ENCODE measurements around the gene PRRC1. TPM values are rescaled to one million over a fixed set of nuclear protein-coding genes. Genes with fewer than 3 reads are reported as not detected.
A peak's percentile ranks its signal among the peaks of the same experiment; 100 is the strongest.

PRRC1 gene
- polyA plus RNA-seq, 3 donors: 10.8 to 20.6 (median 17.9) TPM

- Histone ChIP-seq H3K27ac (ENCODE audit: low read depth in 1 of 2, low read length in 2 of 2) (no peak overlapping the region), H3K9ac (ENCODE audit: insufficient read depth, low read length, poor library complexity, severe bottlenecking) (no peak overlapping the region), H3K4me2 (replicated peaks; ENCODE audit: extremely low read depth, low read length, poor library complexity, severe bottlenecking) (no peak overlapping the region), H3K27me3 (ENCODE audit: control insufficient read depth in 2 of 2, insufficient read depth in 2 of 2, low read length in 2 of 2) (no peaks in the 10 kb centered on the region), H3K4me3 (replicated peaks in 1 of 3; ENCODE audit: low read depth in 2 of 3, low read length in 3 of 3) (no peak overlapping the region), H4K20me1 (ENCODE audit: insufficient read depth, low read length) (no peaks in the 10 kb centered on the region), H3K9me3 (replicated peaks in 1 of 2; ENCODE audit: control insufficient read depth in 1 of 2, insufficient read depth in 1 of 2, low read length in 2 of 2) (no peaks in the 10 kb centered on the region), H3K79me2 (ENCODE audit: insufficient read depth, low read length) (no peaks in the 10 kb centered on the region), H2AFZ (ENCODE audit: insufficient read depth, low read depth, low read length, poor library complexity, severe bottlenecking) (no peak overlapping the region), H3K36me3 (replicated peaks in 1 of 2; ENCODE audit: control insufficient read depth in 1 of 2, insufficient read depth in 2 of 2, low read length in 2 of 2) (peaks cover 65 to 81% of the 10 kb centered on the region in 2 donors), H3K4me1 (ENCODE audit: control insufficient read depth in 1 of 2, insufficient read depth in 2 of 2, low read length in 2 of 2) (no peaks in the 10 kb centered on the region)
- TF ChIP-seq CTCF (IDR thresholded peaks at IDR 0.05): no peak
- Mint-ChIP-seq H3K4me1 (no peaks in the 10 kb centered on the region), H3K27ac (peak overlapping the region in 1 of 7 donors; percentile 11), H3K36me3 (peaks cover 52 to 74% of the 10 kb centered on the region in 2 donors), H3K4me3 (no peak overlapping the region), H3K9me3 (peaks cover 0 to 4% (median 3%) of the 10 kb centered on the region in 7 donors), H3K27me3 (ENCODE audit: low read depth in 3 of 3) (no peaks in the 10 kb centered on the region)
- WGBS (ENCODE audit: insufficient coverage): no CpG with 5 or more reads among the region's 2 CpGs
- intact Hi-C loops (cut with micrococcal nuclease): no loop called here
- DNase-seq: no peak
These were observed 32.1 kb downstream of the PRRC1 start for GRCh38 chr5:127549551-127549950.

GRCh38 chr5:127550652-127551409 lies 33.4 kb downstream of the PRRC1 start:
- Mint-ChIP-seq H3K9me3 (no peaks in the 10 kb centered on the region), H3K27me3 (ENCODE audit: low read depth in 3 of 3) (no peaks in the 10 kb centered on the region), H3K36me3 (peaks cover 52 to 71% of the 10 kb centered on the region in 2 donors), H3K4me3 (no peak overlapping the region), H3K4me1 (no peaks in the 10 kb centered on the region), H3K27ac (no peak overlapping the region)
- no peak overlapping the region for H3K4me3 ChIP-seq (replicated peaks in 1 of 3; ENCODE audit: low read depth in 2 of 3, low read length in 3 of 3)
- H3K4me2 ChIP-seq (replicated peaks; ENCODE audit: extremely low read depth, low read length, poor library complexity, severe bottlenecking): no peak overlapping the region
- no peak overlapping the region for H3K9ac ChIP-seq (ENCODE audit: insufficient read depth, low read length, poor library complexity, severe bottlenecking)
- H3K27ac ChIP-seq (ENCODE audit: low read depth in 1 of 2, low read length in 2 of 2): no peak overlapping the region
- H3K79me2 ChIP-seq (ENCODE audit: insufficient read depth, low read length): no peaks in the 10 kb centered on the region
- no peaks in the 10 kb centered on the region for H3K27me3 ChIP-seq (ENCODE audit: control insufficient read depth in 2 of 2, insufficient read depth in 2 of 2, low read length in 2 of 2)
- no peaks in the 10 kb centered on the region for H3K4me1 ChIP-seq (ENCODE audit: control insufficient read depth in 1 of 2, insufficient read depth in 2 of 2, low read length in 2 of 2)
- no peaks in the 10 kb centered on the region for H3K9me3 ChIP-seq (replicated peaks in 1 of 2; ENCODE audit: control insufficient read depth in 1 of 2, insufficient read depth in 1 of 2, low read length in 2 of 2)
- H4K20me1 ChIP-seq (ENCODE audit: insufficient read depth, low read length): no peaks in the 10 kb centered on the region
- H3K36me3 ChIP-seq (replicated peaks in 1 of 2; ENCODE audit: control insufficient read depth in 1 of 2, insufficient read depth in 2 of 2, low read length in 2 of 2): peaks cover 67 to 91% of the 10 kb centered on the region in 2 donors
- no peak for TF ChIP-seq CTCF (IDR thresholded peaks at IDR 0.05)
- intact Hi-C loops (cut with micrococcal nuclease): no loop called here
- no peak for DNase-seq
- no peak overlapping the region for H2AFZ ChIP-seq (ENCODE audit: insufficient read depth, low read depth, low read length, poor library complexity, severe bottlenecking)
- 96% methylated on average over 3 of the region's 5 CpGs for WGBS (ENCODE audit: insufficient coverage)

All from CD14-positive monocyte (primary cell).